Measurements from ENCODE around the gene NSFL1C.

The NSFL1C gene

DNA sequence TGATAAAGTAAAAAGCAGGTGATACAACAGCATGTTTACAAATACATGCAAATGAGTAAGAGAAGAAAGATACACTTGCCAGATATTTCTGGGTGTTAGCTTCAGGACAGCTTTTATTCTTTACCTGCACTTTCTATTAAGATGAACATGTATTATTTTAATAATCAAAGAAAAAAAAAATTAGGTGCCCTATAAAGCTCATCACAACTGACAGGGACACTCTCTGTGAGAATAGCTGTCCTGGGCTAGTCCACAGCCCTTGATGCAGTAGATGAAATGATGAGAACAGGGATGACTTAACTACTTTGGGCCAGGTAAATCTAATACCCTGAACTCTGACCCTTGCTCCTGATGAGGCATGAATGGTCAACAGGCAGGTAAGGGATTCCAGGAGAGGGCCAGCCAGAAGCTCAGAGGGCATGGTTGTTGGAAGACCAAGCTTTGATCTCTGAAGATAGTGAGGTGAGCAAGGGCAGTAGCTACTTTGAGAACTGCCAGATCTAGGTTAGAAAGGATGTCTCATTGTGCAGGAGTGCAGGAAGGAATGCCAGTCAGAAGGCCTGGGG, 15.6 kb downstream of the NSFL1C start:
- Histone ChIP-seq H3K27me3 (ENCODE audit: insufficient read depth, low read depth) (no peaks in the 10 kb centered on the region), H2AFZ (ENCODE audit: low read depth) (no peak overlapping the region), H3K79me2 (ENCODE audit: insufficient read depth, low read depth) (no peaks in the 10 kb centered on the region), H4K20me1 (ENCODE audit: insufficient read depth) (no peaks in the 10 kb centered on the region), H3K4me3 (IDR thresholded peaks at IDR 0.05; ENCODE audit: insufficient read depth, low read depth, low read length) (no peak overlapping the region), H3K4me2 (no peak overlapping the region), H3K9ac (no peak overlapping the region), H3K4me1 (ENCODE audit: low read depth, poor library complexity, severe bottlenecking) (no peaks in the 10 kb centered on the region), H3K27ac (no peak overlapping the region), H3K36me3 (ENCODE audit: insufficient read depth) (peaks cover 32% of the 10 kb centered on the region)
- TF ChIP-seq, protein P1, sequence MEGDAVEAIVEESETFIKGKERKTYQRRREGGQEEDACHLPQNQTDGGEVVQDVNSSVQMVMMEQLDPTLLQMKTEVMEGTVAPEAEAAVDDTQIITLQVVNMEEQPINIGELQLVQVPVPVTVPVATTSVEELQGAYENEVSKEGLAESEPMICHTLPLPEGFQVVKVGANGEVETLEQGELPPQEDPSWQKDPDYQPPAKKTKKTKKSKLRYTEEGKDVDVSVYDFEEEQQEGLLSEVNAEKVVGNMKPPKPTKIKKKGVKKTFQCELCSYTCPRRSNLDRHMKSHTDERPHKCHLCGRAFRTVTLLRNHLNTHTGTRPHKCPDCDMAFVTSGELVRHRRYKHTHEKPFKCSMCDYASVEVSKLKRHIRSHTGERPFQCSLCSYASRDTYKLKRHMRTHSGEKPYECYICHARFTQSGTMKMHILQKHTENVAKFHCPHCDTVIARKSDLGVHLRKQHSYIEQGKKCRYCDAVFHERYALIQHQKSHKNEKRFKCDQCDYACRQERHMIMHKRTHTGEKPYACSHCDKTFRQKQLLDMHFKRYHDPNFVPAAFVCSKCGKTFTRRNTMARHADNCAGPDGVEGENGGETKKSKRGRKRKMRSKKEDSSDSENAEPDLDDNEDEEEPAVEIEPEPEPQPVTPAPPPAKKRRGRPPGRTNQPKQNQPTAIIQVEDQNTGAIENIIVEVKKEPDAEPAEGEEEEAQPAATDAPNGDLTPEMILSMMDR (conservative IDR thresholded peaks at IDR 0.05; ENCODE audit: low read depth, low read length) = no peak

DNA sequence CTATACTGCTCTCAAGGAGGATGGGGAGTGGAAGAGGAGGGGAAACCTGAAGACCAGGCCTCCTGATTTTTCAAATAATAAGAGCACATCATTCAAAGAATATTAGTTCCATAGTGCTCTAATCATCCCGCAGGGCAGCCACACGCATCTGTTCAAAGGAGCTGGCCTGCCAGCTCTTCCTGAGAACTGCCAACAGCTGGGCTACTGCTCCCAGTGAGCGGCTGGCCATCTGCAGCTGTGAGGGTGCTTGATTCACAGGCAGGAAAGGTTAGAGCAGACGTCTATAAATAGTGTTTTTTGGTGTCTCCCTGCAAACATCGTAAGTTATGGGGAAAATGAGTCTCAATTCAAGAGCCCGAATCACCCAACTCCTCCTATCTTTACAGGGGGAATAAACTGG, 17.3 kb downstream of the NSFL1C start:
- Histone ChIP-seq H3K27ac (no peak overlapping the region), H3K4me2 (no peak overlapping the region), H2AFZ (ENCODE audit: low read depth) (no peak overlapping the region), H3K4me3 (IDR thresholded peaks at IDR 0.05; ENCODE audit: insufficient read depth, low read depth, low read length) (no peak overlapping the region), H3K9ac (no peak overlapping the region), H3K36me3 (ENCODE audit: insufficient read depth) (peaks cover 30% of the 10 kb centered on the region), H4K20me1 (ENCODE audit: insufficient read depth) (no peaks in the 10 kb centered on the region), H3K27me3 (ENCODE audit: insufficient read depth, low read depth) (no peaks in the 10 kb centered on the region), H3K4me1 (ENCODE audit: low read depth, poor library complexity, severe bottlenecking) (no peaks in the 10 kb centered on the region), H3K79me2 (ENCODE audit: insufficient read depth, low read depth) (no peaks in the 10 kb centered on the region)
- TF ChIP-seq, protein P1 (conservative IDR thresholded peaks at IDR 0.05; ENCODE audit: low read depth, low read length) = no peak

DNA sequence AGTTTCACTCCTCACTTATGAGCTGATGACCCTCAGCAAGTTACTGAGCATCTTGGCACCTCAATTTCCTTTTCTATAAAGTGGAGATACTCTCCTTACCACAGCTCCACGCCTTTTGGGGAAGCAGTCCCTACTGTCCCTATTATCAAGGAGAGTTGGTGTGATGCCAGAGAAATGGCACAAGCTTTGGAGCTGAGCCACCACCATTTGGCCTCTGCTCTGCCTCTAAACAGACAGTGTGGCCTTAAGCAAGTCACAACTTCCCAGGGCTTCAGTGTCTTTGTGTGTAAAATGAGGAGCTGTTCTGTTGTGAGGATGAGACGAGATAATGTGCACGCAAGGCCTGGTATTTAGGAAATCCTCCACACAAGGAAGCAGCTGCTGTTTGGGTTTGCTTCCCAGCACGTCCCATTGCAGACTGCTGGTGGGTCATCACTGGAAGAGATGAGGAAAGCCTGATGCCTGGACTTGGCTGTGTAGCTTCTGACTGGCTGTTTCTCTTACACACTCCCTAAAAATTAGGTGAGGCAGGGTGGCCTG, 18.5 kb downstream of the NSFL1C start:
- TF ChIP-seq, protein P1 (conservative IDR thresholded peaks at IDR 0.05; ENCODE audit: low read depth, low read length) = no peak
- no peaks in the 10 kb centered on the region for H4K20me1 ChIP-seq (ENCODE audit: insufficient read depth)
- no peak overlapping the region for H3K9ac ChIP-seq
- H3K4me2 ChIP-seq = no peak overlapping the region
- no peaks in the 10 kb centered on the region for H3K79me2 ChIP-seq (ENCODE audit: insufficient read depth, low read depth)
- H3K27me3 ChIP-seq (ENCODE audit: insufficient read depth, low read depth) = no peaks in the 10 kb centered on the region
- H3K4me3 ChIP-seq (IDR thresholded peaks at IDR 0.05; ENCODE audit: insufficient read depth, low read depth, low read length) = no peak overlapping the region
- H3K27ac ChIP-seq = no peak overlapping the region
- no peak overlapping the region for H2AFZ ChIP-seq (ENCODE audit: low read depth)
- H3K4me1 ChIP-seq (ENCODE audit: low read depth, poor library complexity, severe bottlenecking) = no peaks in the 10 kb centered on the region
- peaks cover 24% of the 10 kb centered on the region for H3K36me3 ChIP-seq (ENCODE audit: insufficient read depth)

- Histone ChIP-seq H2AFZ (ENCODE audit: low read depth) (no peak overlapping the region), H4K20me1 (ENCODE audit: insufficient read depth) (no peaks in the 10 kb centered on the region), H3K36me3 (ENCODE audit: insufficient read depth) (peaks cover 14% of the 10 kb centered on the region), H3K4me3 (IDR thresholded peaks at IDR 0.05; ENCODE audit: insufficient read depth, low read depth, low read length) (no peak overlapping the region), H3K4me1 (ENCODE audit: low read depth, poor library complexity, severe bottlenecking) (no peaks in the 10 kb centered on the region), H3K9ac (no peak overlapping the region), H3K4me2 (no peak overlapping the region), H3K27ac (no peak overlapping the region), H3K79me2 (ENCODE audit: insufficient read depth, low read depth) (no peaks in the 10 kb centered on the region), H3K27me3 (ENCODE audit: insufficient read depth, low read depth) (no peaks in the 10 kb centered on the region)
- TF ChIP-seq, protein P1 (conservative IDR thresholded peaks at IDR 0.05; ENCODE audit: low read depth, low read length) = no peak
Observed at GRCh38 chr20:1446536-1446935, 20.1 kb downstream of the NSFL1C start.
